ENCODE measurements around the gene TTC39B.

DNA sequence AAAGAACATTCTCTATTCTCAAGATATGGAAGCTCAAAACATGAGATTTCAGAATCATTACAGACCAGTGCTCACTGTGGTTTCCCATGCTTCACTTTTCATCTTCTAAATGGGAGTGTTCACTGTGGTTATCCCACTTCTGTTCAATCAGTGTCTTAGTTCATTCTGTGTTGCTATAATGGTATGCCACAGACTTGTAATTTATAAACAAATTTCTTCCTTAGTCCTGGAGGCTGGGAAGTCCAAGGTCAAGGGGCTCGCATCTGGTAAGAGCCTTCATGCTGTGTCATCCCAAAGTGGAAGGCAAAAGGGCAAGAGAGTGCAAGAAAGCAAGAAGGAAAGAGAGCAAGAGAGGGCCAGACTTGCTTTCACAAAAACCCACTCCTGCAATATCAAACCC, 146.3 kb downstream of the TTC39B start:
- TF ChIP-seq, protein P1, sequence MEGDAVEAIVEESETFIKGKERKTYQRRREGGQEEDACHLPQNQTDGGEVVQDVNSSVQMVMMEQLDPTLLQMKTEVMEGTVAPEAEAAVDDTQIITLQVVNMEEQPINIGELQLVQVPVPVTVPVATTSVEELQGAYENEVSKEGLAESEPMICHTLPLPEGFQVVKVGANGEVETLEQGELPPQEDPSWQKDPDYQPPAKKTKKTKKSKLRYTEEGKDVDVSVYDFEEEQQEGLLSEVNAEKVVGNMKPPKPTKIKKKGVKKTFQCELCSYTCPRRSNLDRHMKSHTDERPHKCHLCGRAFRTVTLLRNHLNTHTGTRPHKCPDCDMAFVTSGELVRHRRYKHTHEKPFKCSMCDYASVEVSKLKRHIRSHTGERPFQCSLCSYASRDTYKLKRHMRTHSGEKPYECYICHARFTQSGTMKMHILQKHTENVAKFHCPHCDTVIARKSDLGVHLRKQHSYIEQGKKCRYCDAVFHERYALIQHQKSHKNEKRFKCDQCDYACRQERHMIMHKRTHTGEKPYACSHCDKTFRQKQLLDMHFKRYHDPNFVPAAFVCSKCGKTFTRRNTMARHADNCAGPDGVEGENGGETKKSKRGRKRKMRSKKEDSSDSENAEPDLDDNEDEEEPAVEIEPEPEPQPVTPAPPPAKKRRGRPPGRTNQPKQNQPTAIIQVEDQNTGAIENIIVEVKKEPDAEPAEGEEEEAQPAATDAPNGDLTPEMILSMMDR (IDR thresholded peaks at IDR 0.05): no peak
- no peak for TF ChIP-seq POLR2A (IDR thresholded peaks at IDR 0.05)
